H1 (cell line): ENCODE measurements around the gene PRIMPOL. TPM values are rescaled to one million over a fixed set of nuclear protein-coding genes. Genes with fewer than 3 reads are reported as not detected.

ENCODE experiments used
- CTCF ChIA-PET: fragments of 300-600 bp; sonication (Branson Sonifier 250); formaldehyde crosslinking; loops from one replicate; lab custom pipeline; 2021; ENCODE audit not compliant: partially characterized antibody; lab: Charles Lee
- POLR2A ChIA-PET: fragments of 300-600 bp; sonication (Branson Sonifier 250); formaldehyde crosslinking; loops from one replicate; lab custom pipeline; 2021; ENCODE audit warnings: inconsistent platforms; ENCODE audit not compliant: partially characterized antibody; lab: Charles Lee
- DNase-seq, 2 experiments: peaks; one replicate each; pipeline versions ENCODE4 v3.0.0 to v3.0.0-alpha.2; 2010 to 2022; ENCODE audit warnings: low spot score in 2 of 2, low read depth in 1 of 2, mixed read lengths in 1 of 2
- FAIRE-seq: peaks from 2 replicates; lab custom pipeline; 2011; peaks lifted over from hg19 to GRCh38; lab: Jason Lieb, UNC
- H2AFZ ChIP-seq: 2 replicates; pipeline ENCODE4 v1.8.1; 2012; ENCODE audit warnings: low read length, inconsistent platforms
- H2AK5ac ChIP-seq: 2 replicates; pipeline ENCODE4 v1.6.1; 2013; ENCODE audit warnings: low read depth, low read length
- H2BK120ac ChIP-seq: replicated peaks from 2 replicates; pipeline ENCODE3; 2013; ENCODE audit warnings: low read depth, low read length, inconsistent platforms
- H2BK12ac ChIP-seq: 2 replicates; pipeline ENCODE4 v1.6.1; 2013; ENCODE audit warnings: low read depth, low read length
- H2BK15ac ChIP-seq: 2 replicates; pipeline ENCODE4 v1.6.1; 2013; ENCODE audit warnings: low read length
- H2BK20ac ChIP-seq: 2 replicates; pipeline ENCODE4 v1.6.1; 2013; ENCODE audit warnings: low read length
- H2BK5ac ChIP-seq: 2 replicates; pipeline ENCODE4 v1.6.1; 2013; ENCODE audit warnings: low read depth, low read length
- H3K14ac ChIP-seq: 2 replicates; pipeline ENCODE4 v1.6.1; 2013; ENCODE audit warnings: inconsistent platforms; ENCODE audit not compliant: insufficient read length
- H3K18ac ChIP-seq: 2 replicates; pipeline ENCODE4 v1.6.1; 2013; ENCODE audit warnings: low read length; ENCODE audit errors: extremely low read depth
- H3K23ac ChIP-seq: 2 replicates; pipeline ENCODE4 v1.6.1; 2013; ENCODE audit warnings: inconsistent platforms; ENCODE audit not compliant: insufficient read length
- H3K23me2 ChIP-seq: 2 replicates; pipeline ENCODE4 v1.6.1; 2013; ENCODE audit warnings: low read depth, low read length
- H3K27ac ChIP-seq: 2 replicates; pipeline ENCODE4 v1.6.1; 2011; ENCODE audit warnings: low read depth, low read length, inconsistent platforms
- H3K27me3 ChIP-seq, 4 experiments: replicated peaks in 1 of 4; 1 replicate in 1 of 4; 2 replicates in 3 of 4; pipeline versions ENCODE4 v1.6.1 to v1.8.1; 2011 to 2013; ENCODE audit warnings: low read length in 3 of 4, mild to moderate bottlenecking in 3 of 4, inconsistent platforms in 2 of 4, mixed read lengths in 2 of 4, moderate library complexity in 1 of 4; ENCODE audit not compliant: control insufficient read depth in 3 of 4, insufficient read depth in 3 of 4; ENCODE audit errors: extremely low read depth in 1 of 4
- H3K36me3 ChIP-seq, 4 experiments: 2 replicates each; pipeline versions ENCODE4 v1.6.1 to v1.8.1; 2011 to 2013; ENCODE audit warnings: mild to moderate bottlenecking in 4 of 4, low read length in 3 of 4, moderate library complexity in 2 of 4, control low read depth in 1 of 4, inconsistent platforms in 1 of 4; ENCODE audit not compliant: insufficient read depth in 4 of 4, control insufficient read depth in 2 of 4
- H3K4ac ChIP-seq: replicated peaks from 2 replicates; pipeline ENCODE3; 2013; ENCODE audit warnings: low read length, low read depth, mixed read lengths, inconsistent platforms; ENCODE audit not compliant: insufficient read length
- H3K4me1 ChIP-seq, 4 experiments: replicated peaks in 1 of 4; 1 replicate in 1 of 4; 2 replicates in 3 of 4; pipeline versions ENCODE4 v1.6.1 to v1.8.1; 2011 to 2013; ENCODE audit warnings: low read length in 3 of 4, inconsistent platforms in 2 of 4, mixed read lengths in 1 of 4; ENCODE audit not compliant: insufficient read depth in 4 of 4, control insufficient read depth in 3 of 4
- H3K4me2 ChIP-seq, 2 experiments: 2 replicates each; pipeline versions ENCODE4 v1.6.1 to v1.8.1; 2011 to 2013; ENCODE audit warnings: low read depth in 2 of 2, low read length in 2 of 2, control low read depth in 1 of 2, inconsistent platforms in 1 of 2, mild to moderate bottlenecking in 1 of 2; ENCODE audit not compliant: insufficient read depth in 1 of 2
- H3K4me3 ChIP-seq, 4 experiments: fragments of 200-600, 300-600 bp in 1 of 4; sonication (generic), shearing (Covaris generic), sonication (Bioruptor Twin) in 1 of 4; 2 replicates each; pipeline versions ENCODE4 v1.5.1 to v1.8.1; 2011 to 2016; ENCODE audit warnings: low read length in 4 of 4, low read depth in 3 of 4, control low read depth in 2 of 4, inconsistent platforms in 2 of 4, mild to moderate bottlenecking in 2 of 4, mixed read lengths in 1 of 4, moderate library complexity in 1 of 4; ENCODE audit not compliant: insufficient read depth in 2 of 4; ENCODE audit errors: extremely low read depth in 1 of 4
- H3K56ac ChIP-seq: replicated peaks from 2 replicates; pipeline ENCODE3; 2013; ENCODE audit warnings: low read depth, mild to moderate bottlenecking, mixed read lengths, low read length, inconsistent platforms; ENCODE audit not compliant: insufficient read length
- H3K79me1 ChIP-seq: 2 replicates; pipeline ENCODE4 v1.6.1; 2013; ENCODE audit warnings: low read depth, low read length, control low read depth
- H3K79me2 ChIP-seq, 2 experiments: 2 replicates each; pipeline versions ENCODE4 v1.6.1 to v1.8.1; 2012 to 2013; ENCODE audit warnings: low read length in 2 of 2, mild to moderate bottlenecking in 2 of 2, inconsistent platforms in 1 of 2; ENCODE audit not compliant: insufficient read depth in 2 of 2, control insufficient read depth in 1 of 2
- H3K9ac ChIP-seq, 4 experiments: replicated peaks in 1 of 4; 1 replicate in 1 of 4; 2 replicates in 3 of 4; pipeline versions ENCODE4 v1.6.1 to v1.8.1; 2011 to 2013; ENCODE audit warnings: low read depth in 3 of 4, low read length in 3 of 4, control low read depth in 2 of 4, mild to moderate bottlenecking in 2 of 4, moderate library complexity in 2 of 4, inconsistent platforms in 1 of 4; ENCODE audit errors: extremely low read depth in 1 of 4
- H3K9me3 ChIP-seq, 2 experiments: 2 replicates each; pipeline versions ENCODE4 v1.6.1 to v1.8.1; 2012 to 2013; ENCODE audit warnings: mild to moderate bottlenecking in 2 of 2, moderate library complexity in 2 of 2, control low read depth in 1 of 2, inconsistent platforms in 1 of 2, low read depth in 1 of 2, low read length in 1 of 2, mixed read lengths in 1 of 2; ENCODE audit not compliant: insufficient read depth in 2 of 2
- H4K20me1 ChIP-seq, 2 experiments: replicated peaks in 1 of 2; 2 replicates each; pipeline versions ENCODE3 to v1.8.1; 2011 to 2013; ENCODE audit warnings: inconsistent platforms in 2 of 2, low read length in 2 of 2, mild to moderate bottlenecking in 1 of 2; ENCODE audit not compliant: insufficient read depth in 2 of 2, control insufficient read depth in 1 of 2
- H4K5ac ChIP-seq: 2 replicates; pipeline ENCODE4 v1.6.1; 2013; ENCODE audit warnings: low read length, low read depth, mixed read lengths, inconsistent platforms; ENCODE audit not compliant: insufficient read length
- H4K8ac ChIP-seq: 2 replicates; pipeline ENCODE4 v1.8.0; 2013; ENCODE audit warnings: mild to moderate bottlenecking, moderate library complexity, low read length, inconsistent platforms; ENCODE audit not compliant: insufficient read depth; ENCODE audit errors: extremely low read depth
- H4K91ac ChIP-seq: replicated peaks from 2 replicates; pipeline ENCODE3; 2013; ENCODE audit warnings: low read length, mixed read lengths, inconsistent platforms; ENCODE audit not compliant: insufficient read length
- EP300 ChIP-seq, 2 experiments: IDR thresholded peaks; 1 replicate in 1 of 2; 2 replicates in 1 of 2; pipeline ENCODE4 v1.6.1; 2011 to 2012; ENCODE audit warnings: low read depth in 2 of 2, low read length in 2 of 2, mild to moderate bottlenecking in 2 of 2, borderline replicate concordance in 1 of 2, inconsistent platforms in 1 of 2, moderate library complexity in 1 of 2
- TBP ChIP-seq: IDR thresholded peaks from 2 replicates; pipeline ENCODE4 v1.6.1; 2011; ENCODE audit warnings: low read depth, low read length, improper control_type of control experiment
- WGBS, 2 experiments: shearing (Covaris generic) in 1 of 2; methylation state at CpG; one replicate each; pipeline versions ENCODE4 v1.1.6 to v1.1.7; 2013 to 2015; ENCODE audit warnings: low lambda C conversion rate in 2 of 2, mixed read lengths in 2 of 2, inconsistent platforms in 1 of 2, low coverage in 1 of 2, missing lambda C conversion rate in 1 of 2; ENCODE audit not compliant: insufficient replicate concordance in 2 of 2, insufficient coverage in 1 of 2, insufficient read length in 1 of 2; ENCODE audit errors: extremely low coverage in 1 of 2, missing lambda C conversion rate in 1 of 2; 5-methylcytosine and 5-hydroxymethylcytosine counted together
- polyA plus RNA-seq, 7 experiments: library from polyadenylated mRNA; depleted of rRNA in 3 of 7; stranded (reverse) in 5 of 7; unstranded in 2 of 7; fragments of >200 nt in 5 of 7; fragments of 200-250 nt in 2 of 7; gene quantifications; 1 replicate in 5 of 7; 2 replicates in 1 of 7; 4 replicates in 1 of 7; pipeline versions ENCODE4 v1.2.1 to v1.2.3, GENCODE V29; 2011 to 2013; ENCODE audit warnings: missing spikeins in 2 of 7, mixed read lengths in 2 of 7
- total RNA-seq: library from RNA; stranded (reverse); fragmentation: NEBNext Ultra II Directional; extraction: Animal tissue kit (Norgen Biotek cat#: 25700); gene quantifications from 2 replicates; pipeline ENCODE4 v1.2.1, GENCODE V29; 2021

The PRIMPOL gene
- total and polyA plus RNA-seq, 2 of the 8 experiments (the other 6 are each of a cell fraction or from before 2014, with no cell fraction given): 4.4 to 6.7 TPM

DNA sequence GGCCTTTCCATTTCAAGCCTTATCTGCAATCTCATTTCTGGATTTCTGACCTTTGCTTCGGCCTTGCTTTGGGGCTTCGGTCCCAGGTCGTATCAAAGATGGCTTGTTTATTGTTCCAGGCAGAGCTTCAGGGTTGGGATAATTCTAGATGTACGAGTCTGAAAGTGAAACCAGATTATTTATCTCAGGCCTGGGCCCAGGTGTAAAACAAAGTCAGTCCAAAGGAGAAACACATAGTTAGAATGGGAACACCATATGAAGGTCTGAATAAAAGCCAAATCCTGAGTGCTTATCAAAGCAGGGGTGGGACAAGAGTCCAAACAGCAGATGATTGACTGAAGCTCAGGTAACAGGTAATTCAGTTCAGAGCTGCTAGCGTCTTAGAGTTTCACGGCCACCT lies 17.1 kb downstream of the PRIMPOL start:
- Histone ChIP-seq H2BK120ac (no peak overlapping the region), H3K4ac (no peak overlapping the region), H3K4me2 (no peak overlapping the region), H3K23ac (no peak overlapping the region), H4K5ac (no peak overlapping the region), H2AFZ (no peak overlapping the region), H3K27ac (no peak overlapping the region), H4K20me1 (no peaks in the 10 kb centered on the region), H3K79me1 (no peaks in the 10 kb centered on the region), H2BK20ac (no peak overlapping the region), H3K27me3 (no peaks in the 10 kb centered on the region), H2BK5ac (no peak overlapping the region), H3K56ac (no peak overlapping the region), H3K79me2 (no peaks in the 10 kb centered on the region), H3K9me3 (no peaks in the 10 kb centered on the region), H4K8ac (no peak overlapping the region), H3K23me2 (no peaks in the 10 kb centered on the region), H2BK15ac (no peak overlapping the region), H3K14ac (no peak overlapping the region), H3K9ac (no peak overlapping the region), H4K91ac (no peak overlapping the region), H2AK5ac (no peak overlapping the region), H3K4me3 (no peak overlapping the region), H3K36me3 (no peaks in the 10 kb centered on the region; a peak in 1 of 8 replicates), H3K18ac (no peak overlapping the region), H2BK12ac (no peak overlapping the region), H3K4me1 (no peaks in the 10 kb centered on the region)
- WGBS, 2 experiments: 89% methylated on average over 6 of the region's 6 CpGs; no CpG with 5 or more reads in 1 of the 2 experiments
- TF ChIP-seq TBP (no peak), EP300 (IDR thresholded peaks at IDR 0.05; ENCODE audit: borderline replicate concordance in 1 of 2, low read depth in 2 of 2, low read length in 2 of 2) (no peak)
- DNase-seq (no peak), FAIRE-seq (no peak)
- POLR2A ChIA-PET: interaction anchor here (0.7 kb wide), 1 partner anchor 58 kb away, joined by 3 read pairs; no protein-coding TSS in a partner anchor
- CTCF ChIA-PET: interaction anchor here (0.9 kb wide), 1 partner anchor 29 kb away, joined by 4 read pairs; no protein-coding TSS in a partner anchor
